HG02970 (cell line): ENCODE measurements around the gene CHSY3.

ENCODE experiments used
- ATAC-seq: cut with Tn5 transposase; IDR thresholded peaks from one replicate; pipeline ENCODE4 v1.9.1; 2021; ENCODE audit warnings: mild to moderate bottlenecking, moderate library complexity, moderate number of reproducible peaks; ENCODE audit not compliant: unreplicated experiment, low FRiP score

CHSY3 gene

DNA sequence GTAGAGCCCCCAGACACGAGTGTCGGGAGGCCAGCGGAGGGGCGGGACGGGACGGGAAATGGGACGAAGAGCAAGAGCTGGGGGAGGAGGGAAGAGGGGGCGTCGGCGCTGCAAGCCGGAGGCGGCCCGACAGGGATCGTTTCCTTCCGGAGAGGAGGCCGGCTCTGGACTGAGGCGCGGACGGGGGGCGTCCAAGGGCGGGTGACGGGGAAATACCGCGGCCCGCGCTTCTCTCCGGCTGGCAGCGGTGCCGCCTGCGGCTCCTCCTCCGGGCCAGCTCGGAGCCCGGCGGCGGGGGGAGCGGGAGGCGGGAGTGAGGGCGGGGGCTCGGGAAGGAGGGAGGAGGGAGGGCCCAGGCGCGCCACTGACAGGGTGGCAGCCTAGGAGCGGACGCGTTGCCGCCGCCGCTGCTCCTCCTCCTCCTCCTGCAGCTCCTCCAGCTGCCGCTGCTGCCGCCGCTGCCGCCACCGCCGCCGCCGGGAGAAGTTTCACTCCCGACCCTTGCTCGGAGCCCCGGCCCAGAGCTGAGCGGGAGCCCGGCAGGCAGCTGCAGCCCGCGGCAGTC lies at the start of gene CHSY3:
TSS of gene CHSY3 (plus strand) at position 364 of the 565 bp plus-strand sequence.
- ATAC-seq, result peak; percentile 64

DNA sequence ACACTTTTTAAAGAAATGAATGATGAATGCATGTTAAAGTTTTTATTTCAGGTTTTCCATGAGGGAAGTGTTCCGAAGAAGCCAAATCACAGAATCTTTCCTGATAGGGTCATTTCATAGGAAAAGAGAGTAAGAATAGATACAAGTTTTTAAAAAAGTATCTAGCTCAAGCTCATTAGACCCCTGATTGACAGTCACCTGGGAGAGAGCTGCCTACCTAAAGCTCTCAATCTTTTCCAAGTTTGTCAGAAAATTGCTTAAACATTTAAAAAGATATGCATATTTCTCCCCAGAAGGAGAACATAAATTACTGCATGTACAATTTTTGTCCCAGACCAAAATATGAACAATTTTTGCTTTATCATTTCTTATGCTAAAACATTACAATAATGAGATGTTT lies 47.9 kb upstream of the CHSY3 start:
- ATAC-seq, result no peak

DNA sequence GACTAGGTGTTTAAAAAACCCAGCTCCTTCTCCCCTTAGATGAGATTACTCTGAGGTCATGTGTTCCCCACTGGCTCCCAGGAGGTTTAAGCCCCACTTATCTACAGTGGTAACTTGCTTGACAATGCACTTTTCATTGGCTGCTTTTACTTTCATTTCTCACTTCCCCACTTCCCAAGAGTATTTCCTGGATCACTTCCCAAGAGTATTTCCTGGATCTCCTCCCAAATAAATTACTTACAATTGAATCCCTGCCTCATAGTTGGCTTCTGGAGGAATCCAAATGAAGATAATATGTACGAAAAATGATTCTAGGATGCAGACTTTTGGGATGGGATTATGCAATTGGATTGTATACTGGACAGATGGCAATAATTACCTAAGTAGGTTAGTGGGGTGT lies 47.1 kb upstream of the CHSY3 start:
- no peak for ATAC-seq

DNA sequence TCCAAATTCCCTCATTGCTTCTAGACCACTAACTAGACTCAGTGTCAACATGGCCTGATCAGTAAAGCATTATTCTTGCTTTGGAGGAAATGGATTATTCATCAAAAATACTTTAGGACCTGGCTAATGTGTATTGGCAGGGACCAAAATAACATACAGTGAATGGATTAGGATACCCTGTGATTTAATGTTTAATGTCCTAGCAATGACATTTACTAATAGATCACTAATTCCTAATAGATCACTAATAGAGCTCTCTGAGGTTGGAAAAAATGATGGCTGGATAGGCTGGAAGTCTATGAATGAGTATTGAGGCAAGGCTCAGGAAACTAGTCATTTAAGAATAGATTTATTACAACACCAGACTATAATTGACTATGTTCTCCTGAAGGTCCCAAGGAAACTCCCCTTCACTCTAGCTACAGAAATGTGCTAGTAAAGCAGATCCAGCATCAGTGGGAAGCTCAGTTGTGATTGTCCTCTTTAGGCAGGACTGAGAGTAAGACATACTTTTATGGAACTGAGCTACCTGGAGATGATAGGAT lies 46.1 kb upstream of the CHSY3 start:
- ATAC-seq, result peak; percentile 55

DNA sequence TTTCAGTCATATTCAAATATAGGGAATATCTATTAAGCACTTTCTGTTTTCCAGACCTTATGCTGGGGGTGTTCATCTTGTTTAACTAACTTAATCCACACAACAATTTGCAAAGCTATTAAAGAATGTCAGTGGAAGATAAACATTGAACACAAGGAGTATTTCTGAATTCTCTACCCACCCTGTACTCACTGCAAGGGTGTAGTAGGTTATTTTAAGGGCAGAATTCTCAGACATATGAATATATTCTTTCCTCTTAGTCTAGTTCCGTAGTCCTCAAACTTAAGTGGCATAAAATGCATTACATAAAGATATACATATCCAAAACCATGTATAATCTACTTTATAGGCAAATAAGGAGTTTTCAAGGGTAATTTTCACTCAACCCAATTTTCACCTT lies 19.9 kb upstream of the CHSY3 start:
- no peak for ATAC-seq

DNA sequence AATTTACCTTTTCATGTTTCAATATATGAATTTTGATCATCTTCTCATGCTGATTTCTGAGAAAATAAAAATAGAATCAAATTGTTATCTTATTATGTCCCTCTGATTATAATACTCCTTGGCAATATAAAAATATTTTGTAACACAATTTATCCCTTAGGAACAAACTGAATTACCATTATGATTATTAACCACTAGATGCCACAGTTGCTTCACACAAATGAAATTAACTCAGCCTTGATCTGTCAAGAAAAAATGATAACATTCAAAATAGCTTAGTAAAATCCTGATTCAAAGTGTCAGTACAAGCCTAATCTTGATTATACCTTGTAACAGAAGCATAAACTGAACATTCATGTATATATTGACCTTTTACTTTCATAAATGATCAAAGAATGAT lies 4.8 kb upstream of the CHSY3 start:
- no peak for ATAC-seq

DNA sequence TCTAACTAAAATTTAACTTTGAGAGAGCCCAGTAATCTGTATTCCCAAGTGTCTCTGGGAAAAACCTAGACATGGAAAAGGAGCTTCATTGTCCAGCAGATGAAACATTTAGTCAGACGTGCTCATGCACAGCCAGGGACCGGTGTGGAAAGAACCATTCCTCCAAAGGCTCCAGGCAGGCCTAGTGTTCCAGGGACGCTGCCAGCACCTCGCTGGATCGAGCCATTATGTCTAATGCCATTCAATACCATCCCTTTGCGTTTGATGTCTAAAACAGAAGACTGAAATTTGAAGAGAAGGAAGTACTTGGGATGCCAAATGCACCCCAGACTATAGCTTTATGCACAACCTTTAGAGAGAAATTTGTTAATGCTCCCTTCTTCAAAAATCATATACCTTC lies 1.4 kb upstream of the CHSY3 start:
- no peak for ATAC-seq

DNA sequence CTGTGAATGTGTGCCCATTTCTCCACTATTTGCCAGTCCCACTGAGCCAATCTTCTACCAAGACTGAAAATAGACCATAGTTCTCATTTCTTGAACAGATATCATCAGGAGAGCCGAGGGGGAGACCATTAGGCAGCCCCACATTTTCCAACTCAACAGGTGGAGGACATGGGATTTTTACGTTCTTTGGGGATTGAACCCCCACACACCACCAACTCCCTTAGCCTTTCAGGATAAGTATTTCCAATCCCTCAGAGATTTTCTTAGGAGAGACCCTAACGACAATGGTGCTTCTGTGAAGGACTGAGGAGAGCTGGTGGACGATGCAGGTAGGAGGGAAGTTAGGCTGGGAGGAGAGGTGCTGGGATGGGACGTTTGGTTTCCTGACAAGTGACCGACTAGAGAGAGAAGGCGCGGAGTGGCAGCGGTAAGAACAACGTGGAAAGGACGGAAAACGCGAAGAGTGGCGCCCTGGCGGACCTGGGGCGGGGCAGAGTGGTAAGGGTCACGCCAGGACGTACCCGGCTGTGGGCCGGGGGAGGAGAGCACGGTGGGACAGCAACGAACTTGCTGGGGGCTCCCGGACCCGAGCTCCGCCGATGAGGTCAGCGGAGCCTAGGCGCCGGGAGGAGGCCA lies 681 bp upstream of the CHSY3 start:
- ATAC-seq, result no peak

DNA sequence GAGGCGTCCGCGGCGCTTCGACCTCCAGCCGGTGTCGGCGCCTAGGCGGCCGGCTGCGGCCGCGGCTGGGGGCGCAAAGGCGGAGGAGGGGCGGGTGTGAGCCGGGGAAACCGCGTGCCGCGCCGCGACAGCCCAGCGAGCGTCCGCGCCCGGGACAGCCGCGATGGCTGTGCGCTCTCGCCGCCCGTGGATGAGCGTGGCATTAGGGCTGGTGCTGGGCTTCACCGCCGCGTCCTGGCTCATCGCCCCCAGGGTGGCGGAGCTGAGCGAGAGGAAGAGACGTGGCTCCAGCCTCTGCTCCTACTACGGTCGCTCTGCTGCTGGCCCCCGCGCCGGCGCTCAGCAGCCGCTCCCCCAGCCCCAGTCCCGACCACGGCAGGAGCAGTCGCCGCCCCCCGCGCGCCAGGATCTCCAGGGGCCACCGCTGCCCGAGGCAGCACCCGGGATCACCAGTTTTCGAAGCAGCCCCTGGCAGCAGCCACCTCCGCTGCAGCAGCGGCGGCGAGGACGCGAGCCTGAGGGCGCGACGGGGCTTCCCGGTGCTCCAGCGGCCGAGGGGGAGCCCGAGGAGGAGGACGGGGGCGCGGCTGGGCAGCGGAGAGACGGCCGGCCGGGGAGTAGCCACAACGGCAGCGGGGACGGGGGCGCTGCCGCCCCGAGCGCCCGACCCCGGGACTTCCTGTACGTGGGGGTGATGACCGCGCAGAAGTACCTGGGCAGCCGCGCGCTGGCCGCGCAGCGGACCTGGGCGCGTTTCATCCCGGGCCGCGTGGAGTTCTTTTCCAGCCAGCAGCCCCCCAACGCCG lies 605 bp downstream of the CHSY3 start:
- peak; percentile 5 for ATAC-seq

DNA sequence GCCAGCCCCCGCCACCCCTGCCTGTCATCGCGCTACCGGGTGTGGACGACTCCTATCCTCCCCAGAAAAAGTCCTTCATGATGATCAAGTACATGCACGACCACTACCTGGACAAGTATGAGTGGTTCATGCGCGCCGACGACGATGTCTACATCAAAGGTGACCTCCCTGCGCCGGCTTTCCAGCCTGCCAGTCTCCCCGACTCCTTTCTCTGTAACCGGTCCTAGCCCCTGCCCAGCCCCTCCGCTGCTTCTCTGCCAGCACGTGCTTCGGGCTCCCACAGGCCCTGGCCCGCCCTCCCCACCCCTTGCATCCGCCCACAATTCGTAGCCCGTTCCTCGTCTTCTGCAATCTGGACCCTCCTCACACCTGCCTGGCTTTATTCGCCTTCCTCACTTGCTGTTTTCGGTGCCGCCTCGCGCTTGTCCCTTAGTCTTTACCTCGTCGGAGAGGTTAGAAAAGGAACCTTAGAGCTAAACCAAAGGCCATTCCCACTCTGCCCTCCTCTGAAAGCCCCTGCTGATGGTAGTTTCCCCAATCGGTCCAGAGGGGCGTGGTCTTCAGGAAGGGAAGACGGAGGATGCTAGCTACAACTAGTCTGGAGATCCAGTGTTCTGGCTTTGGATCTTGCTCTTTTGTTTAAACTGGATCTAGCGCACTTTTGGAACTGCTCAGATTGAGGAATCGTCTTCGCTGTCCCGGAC lies 1.4 kb downstream of the CHSY3 start:
- ATAC-seq, result no peak

DNA sequence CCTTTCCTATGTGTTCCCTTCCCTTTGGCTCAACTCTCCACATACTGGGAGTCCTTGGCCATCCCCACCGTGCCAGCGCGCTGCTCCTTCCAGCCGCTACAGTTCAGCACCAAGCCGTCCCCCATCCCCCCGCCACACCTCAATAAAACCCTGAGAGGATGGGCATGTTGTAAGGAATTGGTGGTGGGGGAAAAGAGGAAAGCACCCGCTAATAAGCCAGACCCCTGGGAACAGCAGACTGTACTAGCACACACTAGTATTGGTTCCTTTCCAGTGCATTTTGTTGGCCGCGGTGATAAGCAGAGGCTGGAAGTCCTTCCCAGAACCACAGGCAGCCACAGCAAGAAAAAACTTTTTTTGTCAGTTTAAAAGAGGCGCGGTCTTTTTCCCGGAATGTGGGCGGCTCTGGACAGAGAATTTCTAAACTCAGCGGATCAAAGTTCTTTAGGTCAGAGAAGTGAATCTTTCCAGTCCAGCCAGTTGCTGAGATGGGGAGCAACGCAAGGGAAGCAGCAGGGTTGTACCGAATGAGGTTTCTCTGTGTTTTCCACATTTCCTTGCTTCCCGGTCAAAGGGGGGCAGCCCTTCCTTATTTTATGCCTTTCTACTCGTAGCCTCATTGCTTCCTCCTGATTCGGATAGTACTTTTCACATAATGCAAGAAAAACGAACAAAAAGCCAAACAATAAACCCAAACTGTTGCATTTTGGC lies 2.1 kb downstream of the CHSY3 start:
- no peak for ATAC-seq

DNA sequence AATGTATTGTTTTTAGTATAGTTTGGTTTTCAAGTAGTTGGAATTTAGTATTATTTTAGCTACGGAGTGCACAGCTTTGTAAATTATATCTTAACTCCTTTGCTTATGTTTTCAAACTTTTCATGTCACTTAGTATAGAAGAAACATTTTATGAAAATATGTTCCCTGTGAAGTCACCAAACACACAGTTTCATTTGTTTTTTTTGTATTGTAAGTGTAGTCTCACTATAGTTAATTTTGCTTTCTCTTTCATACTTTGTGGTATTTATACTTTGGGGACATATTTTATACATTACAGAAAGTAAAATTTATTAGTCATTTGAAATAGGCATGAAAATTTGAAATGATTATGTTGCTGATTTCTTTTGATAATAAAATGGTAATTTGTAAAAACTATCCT lies 5.0 kb downstream of the CHSY3 start:
- no peak for ATAC-seq

DNA sequence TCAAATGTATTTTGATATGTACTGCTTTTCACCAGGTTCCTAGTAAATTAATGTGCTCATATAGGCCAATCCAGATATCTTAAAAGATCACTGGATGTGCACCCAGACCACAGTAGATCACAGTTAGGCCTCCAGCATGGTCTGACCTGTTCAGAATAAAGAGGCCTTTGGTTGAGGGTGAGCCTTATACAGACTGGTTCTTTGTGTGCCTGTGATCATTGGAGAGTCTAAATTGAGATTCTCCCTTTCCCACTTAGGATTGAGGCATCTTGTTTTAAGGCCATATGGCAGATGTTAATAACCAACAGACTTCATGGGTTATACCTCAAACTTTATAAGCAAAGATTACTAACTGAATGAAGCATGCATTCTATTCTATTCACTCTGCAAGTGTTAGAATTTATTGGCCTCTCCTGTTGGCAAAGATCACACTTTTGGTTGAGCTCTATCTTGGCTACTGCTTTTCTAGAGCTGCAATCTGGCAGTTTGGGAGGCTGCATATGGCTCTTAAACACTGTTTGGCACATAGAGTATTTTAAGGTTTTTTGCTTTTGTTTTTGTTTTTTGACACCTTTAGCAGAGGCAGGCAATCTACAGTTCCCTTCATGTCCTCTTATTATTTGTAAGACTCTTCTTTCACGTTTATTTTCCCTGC lies 8.5 kb downstream of the CHSY3 start:
- ATAC-seq, result no peak

DNA sequence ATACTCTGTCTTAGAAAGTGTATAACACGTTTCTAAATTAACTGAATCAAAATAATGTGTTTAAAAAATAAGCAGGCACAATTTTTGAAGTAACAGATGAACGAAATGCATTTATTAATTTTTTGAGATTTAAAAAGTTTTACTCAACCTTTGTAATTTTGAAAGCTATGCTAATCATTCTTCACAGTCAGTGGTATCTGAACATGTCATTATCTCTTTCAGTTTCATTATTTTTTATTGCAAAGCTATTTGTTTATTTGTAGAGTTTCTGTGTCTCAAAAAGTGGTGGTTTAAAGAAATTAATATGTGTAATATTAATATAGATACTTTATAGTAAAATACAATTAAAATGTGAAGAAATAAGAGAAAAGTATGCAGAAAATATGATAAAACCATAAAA lies 11.2 kb downstream of the CHSY3 start:
- ATAC-seq, result no peak

DNA sequence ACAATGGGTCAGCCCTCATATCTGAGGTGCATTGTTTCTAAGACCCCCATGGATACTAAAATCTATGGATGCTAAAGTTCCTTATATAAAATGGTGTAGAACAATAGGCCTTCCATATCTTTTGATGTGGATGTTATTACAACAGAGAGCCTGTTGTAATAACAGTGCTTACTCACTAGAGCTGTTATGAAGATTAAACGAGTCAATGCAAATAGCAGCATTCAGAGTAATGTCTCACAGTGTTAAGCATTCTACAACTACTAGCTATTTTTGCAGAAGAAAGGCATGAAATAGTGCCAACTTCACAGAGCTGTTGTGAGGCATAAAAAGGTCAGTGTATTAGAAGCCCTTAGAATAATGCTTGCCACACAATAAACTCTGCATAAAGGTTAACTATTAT lies 13.0 kb downstream of the CHSY3 start:
- ATAC-seq, result no peak

DNA sequence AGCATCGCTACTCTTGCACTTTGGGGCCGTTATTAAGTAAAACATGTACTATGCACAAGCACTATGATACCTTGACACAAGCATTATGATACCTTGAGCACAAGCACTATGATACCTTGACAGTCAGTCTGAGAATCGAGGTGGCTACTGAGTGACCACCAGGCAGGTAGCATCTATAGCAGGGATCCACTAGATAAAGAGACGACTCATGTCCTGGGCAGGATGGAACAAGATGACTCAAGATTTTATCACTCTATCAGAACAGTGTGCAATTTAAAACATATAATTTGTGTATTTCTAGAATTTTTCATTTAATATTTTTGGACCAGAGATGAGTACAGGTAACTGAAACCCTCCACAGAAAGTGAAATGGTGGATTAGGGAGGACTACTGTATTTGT lies 16.9 kb downstream of the CHSY3 start:
- no peak for ATAC-seq

DNA sequence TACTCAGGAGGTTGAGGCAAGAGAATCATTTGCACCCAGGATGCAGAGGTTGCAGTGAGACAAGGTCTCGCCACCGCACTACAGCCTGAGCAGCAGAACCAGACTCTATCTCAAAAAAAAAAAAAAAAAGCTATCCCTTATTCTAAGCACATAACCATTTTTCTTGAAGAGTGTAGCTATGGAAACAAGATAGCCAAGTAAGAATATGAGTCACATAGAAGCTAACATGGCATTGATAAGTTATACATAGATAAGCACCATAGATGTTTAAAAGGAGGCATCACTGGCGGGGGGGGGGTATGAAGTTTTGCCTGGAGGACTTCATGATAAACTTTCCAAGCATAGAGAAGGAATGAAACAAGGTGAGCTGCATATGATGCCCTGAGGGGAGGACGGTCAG lies 26.0 kb downstream of the CHSY3 start:
- no peak for ATAC-seq

DNA sequence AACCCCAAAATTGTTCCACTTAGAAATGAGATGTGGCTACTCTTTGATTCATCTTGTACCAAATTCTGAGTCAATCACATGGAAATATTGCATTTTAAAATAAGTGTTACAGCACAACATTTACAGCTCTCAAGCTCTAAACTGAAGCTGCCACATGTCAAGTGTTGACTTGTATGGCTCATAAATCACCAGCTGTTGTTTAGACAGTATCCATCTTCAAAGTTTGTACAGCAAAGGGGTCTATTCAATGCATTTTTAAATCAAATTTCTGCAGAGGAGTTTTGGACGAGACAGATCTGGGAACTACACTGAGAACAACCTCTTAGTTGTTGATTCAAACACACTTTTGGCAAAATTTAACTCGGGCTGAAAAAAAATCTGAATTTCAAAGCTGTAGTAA lies 31.4 kb downstream of the CHSY3 start:
- no peak for ATAC-seq

DNA sequence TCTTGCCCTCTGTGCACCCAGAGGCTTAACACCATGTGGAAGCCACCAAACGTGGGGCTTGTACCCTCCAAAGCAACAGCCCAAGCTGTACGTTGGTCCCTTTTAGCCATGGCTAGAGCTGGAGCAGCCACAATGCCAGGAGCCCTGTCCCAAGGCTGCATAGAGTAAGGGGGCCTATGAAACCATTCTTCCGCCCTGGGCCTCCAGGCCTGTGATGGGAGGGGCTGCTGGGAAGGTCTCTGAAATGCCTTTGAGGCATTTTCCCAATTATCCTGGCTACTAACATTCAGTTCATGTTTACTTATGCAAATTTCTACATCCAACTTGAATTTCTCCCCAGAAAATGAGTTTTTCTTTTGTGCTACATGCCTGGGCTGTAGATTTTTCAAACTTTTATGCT lies 33.8 kb downstream of the CHSY3 start:
- ATAC-seq, result no peak

DNA sequence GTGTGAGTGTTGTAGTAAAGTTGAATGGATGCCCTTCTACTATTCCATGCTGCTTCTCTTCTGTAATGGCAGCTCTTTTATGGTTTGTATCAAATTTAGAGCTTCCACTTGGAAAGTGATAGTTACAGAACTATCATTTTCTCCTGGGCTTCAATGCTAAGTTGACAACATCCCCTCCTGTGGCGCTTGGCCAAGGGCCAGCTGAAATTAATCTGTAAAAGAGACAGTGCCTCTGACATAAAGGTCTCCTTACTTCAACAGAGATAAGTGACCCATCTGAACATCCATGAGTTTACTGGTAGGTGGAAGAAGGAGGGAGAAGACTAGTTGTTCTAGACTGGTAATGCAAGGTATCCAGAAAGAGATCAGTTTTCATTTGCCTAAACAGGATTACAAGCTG lies 39.7 kb downstream of the CHSY3 start:
- ATAC-seq, result no peak
